ENCODE measurements around the gene NOVA2.

NOVA2 gene

DNA sequence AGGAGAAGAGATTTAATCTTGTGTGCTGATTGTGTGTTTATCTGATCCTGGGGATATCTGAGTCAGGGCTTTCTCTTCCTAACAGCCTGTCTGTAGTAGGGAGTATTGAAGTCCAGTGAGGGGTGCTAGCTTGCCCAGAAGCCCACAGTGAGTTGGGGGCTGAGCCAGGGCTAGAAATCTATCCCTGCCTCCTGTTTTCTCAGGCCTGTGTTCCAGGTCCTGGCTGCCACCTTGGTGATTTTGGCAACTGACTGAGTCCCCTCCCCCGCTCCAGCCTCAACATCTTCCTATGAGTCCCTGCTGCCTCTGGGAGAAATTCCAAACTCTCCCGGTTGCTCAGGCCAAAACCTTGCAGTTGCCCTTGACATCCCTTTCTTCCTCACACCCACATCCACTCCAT is 7.7 kb upstream of the NOVA2 start:
- no peak for ATAC-seq
- TF ChIP-seq ZC3H10 (CRISPR knock-in tag; IDR thresholded peaks at IDR 0.05): no peak
- no peak for TF ChIP-seq OSR1 (CRISPR knock-in tag; IDR thresholded peaks at IDR 0.05)
- no peak for TF ChIP-seq ARNTL (CRISPR knock-in tag; IDR thresholded peaks at IDR 0.05; ENCODE audit: borderline replicate concordance, low read depth)
- no peak for TF ChIP-seq PPARA (CRISPR knock-in tag; IDR thresholded peaks at IDR 0.05; ENCODE audit: borderline replicate concordance)
- no peak for TF ChIP-seq POU6F1 (CRISPR knock-in tag; IDR thresholded peaks at IDR 0.05; ENCODE audit: borderline replicate concordance, low read depth)
- TF ChIP-seq TOX (CRISPR knock-in tag; IDR thresholded peaks at IDR 0.05; ENCODE audit: borderline replicate concordance): no peak
- TF ChIP-seq ZFP3 (CRISPR knock-in tag; IDR thresholded peaks at IDR 0.05): no peak
- TF ChIP-seq CSDC2 (CRISPR knock-in tag; IDR thresholded peaks at IDR 0.05): no peak
- no peak for TF ChIP-seq ZNF565 (CRISPR knock-in tag; conservative IDR thresholded peaks at IDR 0.05; ENCODE audit: low read depth)
- no peak for TF ChIP-seq BACH2 (CRISPR knock-in tag; IDR thresholded peaks at IDR 0.05; ENCODE audit: borderline replicate concordance)
- TF ChIP-seq TCF4 (CRISPR knock-in tag; IDR thresholded peaks at IDR 0.05; ENCODE audit: borderline replicate concordance): no peak
- TF ChIP-seq ISL1 (CRISPR knock-in tag; IDR thresholded peaks at IDR 0.05): no peak
- TF ChIP-seq RARB (CRISPR knock-in tag; IDR thresholded peaks at IDR 0.05): no peak
- TF ChIP-seq, protein P1, sequence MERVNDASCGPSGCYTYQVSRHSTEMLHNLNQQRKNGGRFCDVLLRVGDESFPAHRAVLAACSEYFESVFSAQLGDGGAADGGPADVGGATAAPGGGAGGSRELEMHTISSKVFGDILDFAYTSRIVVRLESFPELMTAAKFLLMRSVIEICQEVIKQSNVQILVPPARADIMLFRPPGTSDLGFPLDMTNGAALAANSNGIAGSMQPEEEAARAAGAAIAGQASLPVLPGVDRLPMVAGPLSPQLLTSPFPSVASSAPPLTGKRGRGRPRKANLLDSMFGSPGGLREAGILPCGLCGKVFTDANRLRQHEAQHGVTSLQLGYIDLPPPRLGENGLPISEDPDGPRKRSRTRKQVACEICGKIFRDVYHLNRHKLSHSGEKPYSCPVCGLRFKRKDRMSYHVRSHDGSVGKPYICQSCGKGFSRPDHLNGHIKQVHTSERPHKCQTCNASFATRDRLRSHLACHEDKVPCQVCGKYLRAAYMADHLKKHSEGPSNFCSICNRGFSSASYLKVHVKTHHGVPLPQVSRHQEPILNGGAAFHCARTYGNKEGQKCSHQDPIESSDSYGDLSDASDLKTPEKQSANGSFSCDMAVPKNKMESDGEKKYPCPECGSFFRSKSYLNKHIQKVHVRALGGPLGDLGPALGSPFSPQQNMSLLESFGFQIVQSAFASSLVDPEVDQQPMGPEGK (CRISPR knock-in tag; IDR thresholded peaks at IDR 0.05; ENCODE audit: borderline replicate concordance): no peak
- TF ChIP-seq ZNF8 (CRISPR knock-in tag; IDR thresholded peaks at IDR 0.05): no peak
- no peak for TF ChIP-seq ZFP30 (CRISPR knock-in tag; IDR thresholded peaks at IDR 0.05)
- TF ChIP-seq, protein P2, sequence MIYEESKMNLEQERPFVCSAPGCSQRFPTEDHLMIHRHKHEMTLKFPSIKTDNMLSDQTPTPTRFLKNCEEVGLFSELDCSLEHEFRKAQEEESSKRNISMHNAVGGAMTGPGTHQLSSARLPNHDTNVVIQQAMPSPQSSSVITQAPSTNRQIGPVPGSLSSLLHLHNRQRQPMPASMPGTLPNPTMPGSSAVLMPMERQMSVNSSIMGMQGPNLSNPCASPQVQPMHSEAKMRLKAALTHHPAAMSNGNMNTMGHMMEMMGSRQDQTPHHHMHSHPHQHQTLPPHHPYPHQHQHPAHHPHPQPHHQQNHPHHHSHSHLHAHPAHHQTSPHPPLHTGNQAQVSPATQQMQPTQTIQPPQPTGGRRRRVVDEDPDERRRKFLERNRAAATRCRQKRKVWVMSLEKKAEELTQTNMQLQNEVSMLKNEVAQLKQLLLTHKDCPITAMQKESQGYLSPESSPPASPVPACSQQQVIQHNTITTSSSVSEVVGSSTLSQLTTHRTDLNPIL (CRISPR knock-in tag; IDR thresholded peaks at IDR 0.05; ENCODE audit: low read depth): no peak
- no peak for TF ChIP-seq SNAI2 (CRISPR knock-in tag; IDR thresholded peaks at IDR 0.05)
- TF ChIP-seq, protein P3, sequence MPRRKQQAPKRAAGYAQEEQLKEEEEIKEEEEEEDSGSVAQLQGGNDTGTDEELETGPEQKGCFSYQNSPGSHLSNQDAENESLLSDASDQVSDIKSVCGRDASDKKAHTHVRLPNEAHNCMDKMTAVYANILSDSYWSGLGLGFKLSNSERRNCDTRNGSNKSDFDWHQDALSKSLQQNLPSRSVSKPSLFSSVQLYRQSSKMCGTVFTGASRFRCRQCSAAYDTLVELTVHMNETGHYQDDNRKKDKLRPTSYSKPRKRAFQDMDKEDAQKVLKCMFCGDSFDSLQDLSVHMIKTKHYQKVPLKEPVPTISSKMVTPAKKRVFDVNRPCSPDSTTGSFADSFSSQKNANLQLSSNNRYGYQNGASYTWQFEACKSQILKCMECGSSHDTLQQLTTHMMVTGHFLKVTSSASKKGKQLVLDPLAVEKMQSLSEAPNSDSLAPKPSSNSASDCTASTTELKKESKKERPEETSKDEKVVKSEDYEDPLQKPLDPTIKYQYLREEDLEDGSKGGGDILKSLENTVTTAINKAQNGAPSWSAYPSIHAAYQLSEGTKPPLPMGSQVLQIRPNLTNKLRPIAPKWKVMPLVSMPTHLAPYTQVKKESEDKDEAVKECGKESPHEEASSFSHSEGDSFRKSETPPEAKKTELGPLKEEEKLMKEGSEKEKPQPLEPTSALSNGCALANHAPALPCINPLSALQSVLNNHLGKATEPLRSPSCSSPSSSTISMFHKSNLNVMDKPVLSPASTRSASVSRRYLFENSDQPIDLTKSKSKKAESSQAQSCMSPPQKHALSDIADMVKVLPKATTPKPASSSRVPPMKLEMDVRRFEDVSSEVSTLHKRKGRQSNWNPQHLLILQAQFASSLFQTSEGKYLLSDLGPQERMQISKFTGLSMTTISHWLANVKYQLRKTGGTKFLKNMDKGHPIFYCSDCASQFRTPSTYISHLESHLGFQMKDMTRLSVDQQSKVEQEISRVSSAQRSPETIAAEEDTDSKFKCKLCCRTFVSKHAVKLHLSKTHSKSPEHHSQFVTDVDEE (CRISPR knock-in tag; IDR thresholded peaks at IDR 0.05): no peak
- no peak for TF ChIP-seq ESRRG (CRISPR knock-in tag; IDR thresholded peaks at IDR 0.05)

DNA sequence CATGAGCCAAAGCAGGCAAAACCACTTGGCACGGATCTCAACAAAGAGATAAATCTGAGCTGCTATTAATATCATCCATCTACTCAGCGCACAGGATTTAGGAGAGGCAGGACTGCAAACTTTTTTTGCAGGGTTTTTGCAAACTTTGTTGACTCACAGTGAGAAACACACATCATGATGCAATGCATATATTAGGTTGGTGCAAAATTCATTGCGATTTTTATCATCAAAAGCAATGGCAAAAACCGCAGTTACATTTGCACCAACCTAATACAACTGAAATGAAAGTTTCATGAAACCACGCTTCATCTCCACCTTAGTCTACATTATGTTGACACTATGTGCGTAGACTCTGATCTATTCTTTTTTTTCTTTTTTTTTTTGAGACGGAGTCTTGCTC is 4.5 kb upstream of the NOVA2 start:
- no peak for TF ChIP-seq BACH2 (CRISPR knock-in tag; IDR thresholded peaks at IDR 0.05; ENCODE audit: borderline replicate concordance)
- no peak for TF ChIP-seq ZFP3 (CRISPR knock-in tag; IDR thresholded peaks at IDR 0.05)
- no peak for ATAC-seq

DNA sequence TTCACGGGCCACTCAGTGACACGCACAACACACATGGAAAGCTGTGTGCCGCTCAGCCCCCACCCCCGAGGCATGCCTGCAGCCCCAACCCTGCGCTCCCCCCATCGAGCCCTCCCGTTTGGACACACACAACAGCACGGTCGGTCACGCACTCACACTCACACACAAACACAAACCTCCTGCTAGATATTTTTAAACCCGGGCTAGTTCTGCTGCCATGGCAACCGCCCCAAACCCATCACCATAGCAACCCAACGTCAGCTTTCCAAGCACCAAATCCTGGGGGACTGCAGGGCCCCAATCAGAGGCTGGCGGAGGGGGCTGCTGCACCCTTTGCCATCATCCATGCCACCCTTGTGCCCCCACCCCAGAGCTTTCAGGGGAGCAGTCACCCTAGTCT is 2.5 kb upstream of the NOVA2 start:
- no peak for ATAC-seq

More for the DNA sequence above, 2.5 kb upstream of the NOVA2 start:
- TF ChIP-seq, protein P4, sequence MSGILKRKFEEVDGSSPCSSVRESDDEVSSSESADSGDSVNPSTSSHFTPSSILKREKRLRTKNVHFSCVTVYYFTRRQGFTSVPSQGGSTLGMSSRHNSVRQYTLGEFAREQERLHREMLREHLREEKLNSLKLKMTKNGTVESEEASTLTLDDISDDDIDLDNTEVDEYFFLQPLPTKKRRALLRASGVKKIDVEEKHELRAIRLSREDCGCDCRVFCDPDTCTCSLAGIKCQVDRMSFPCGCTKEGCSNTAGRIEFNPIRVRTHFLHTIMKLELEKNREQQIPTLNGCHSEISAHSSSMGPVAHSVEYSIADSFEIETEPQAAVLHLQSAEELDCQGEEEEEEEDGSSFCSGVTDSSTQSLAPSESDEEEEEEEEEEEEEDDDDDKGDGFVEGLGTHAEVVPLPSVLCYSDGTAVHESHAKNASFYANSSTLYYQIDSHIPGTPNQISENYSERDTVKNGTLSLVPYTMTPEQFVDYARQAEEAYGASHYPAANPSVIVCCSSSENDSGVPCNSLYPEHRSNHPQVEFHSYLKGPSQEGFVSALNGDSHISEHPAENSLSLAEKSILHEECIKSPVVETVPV (CRISPR knock-in tag; IDR thresholded peaks at IDR 0.05): no peak
- TF ChIP-seq ZFP30 (CRISPR knock-in tag; IDR thresholded peaks at IDR 0.05) (no peak), GLIS3 (CRISPR knock-in tag; IDR thresholded peaks at IDR 0.05) (no peak), ESRRG (CRISPR knock-in tag; IDR thresholded peaks at IDR 0.05) (no peak), ZNF565 (CRISPR knock-in tag; conservative IDR thresholded peaks at IDR 0.05; ENCODE audit: low read depth) (no peak), ZNF8 (CRISPR knock-in tag; IDR thresholded peaks at IDR 0.05) (no peak), RARB (CRISPR knock-in tag; IDR thresholded peaks at IDR 0.05) (no peak), TCF4 (CRISPR knock-in tag; IDR thresholded peaks at IDR 0.05; ENCODE audit: borderline replicate concordance) (no peak), ZC3H10 (CRISPR knock-in tag; IDR thresholded peaks at IDR 0.05) (no peak), ZNF70 (CRISPR knock-in tag; IDR thresholded peaks at IDR 0.05) (no peak), ARNTL (CRISPR knock-in tag; IDR thresholded peaks at IDR 0.05; ENCODE audit: borderline replicate concordance, low read depth) (no peak), SNAI2 (CRISPR knock-in tag; IDR thresholded peaks at IDR 0.05) (no peak), PPARA (CRISPR knock-in tag; IDR thresholded peaks at IDR 0.05; ENCODE audit: borderline replicate concordance) (no peak)
- TF ChIP-seq, protein P2 (CRISPR knock-in tag; IDR thresholded peaks at IDR 0.05; ENCODE audit: low read depth): no peak
- TF ChIP-seq, protein P3 (CRISPR knock-in tag; IDR thresholded peaks at IDR 0.05): no peak

All from SK-N-SH treated with all-trans-retinoic acid at 6 μM for 48 hours (cell line).